DMS53 treated with DMSO at 0.1 percent for 48 hours (cell line): ENCODE measurements around the gene NFATC2.

Experiments
- DNase-seq: peaks from one replicate; lab custom pipeline; 2025; ENCODE audit not compliant: unreplicated experiment; lab: John Stamatoyannopoulos, UW

The NFATC2 gene

GRCh38 chr20:51397137-51397536, 145.4 kb downstream of the NFATC2 start:
- no peak for DNase-seq

- DNase-seq: no peak
Observed at GRCh38 chr20:51396365-51396909, 146.1 kb downstream of the NFATC2 start.

GRCh38 chr20:51394706-51395105, 147.8 kb downstream of the NFATC2 start:
- DNase-seq: no peak

DNA sequence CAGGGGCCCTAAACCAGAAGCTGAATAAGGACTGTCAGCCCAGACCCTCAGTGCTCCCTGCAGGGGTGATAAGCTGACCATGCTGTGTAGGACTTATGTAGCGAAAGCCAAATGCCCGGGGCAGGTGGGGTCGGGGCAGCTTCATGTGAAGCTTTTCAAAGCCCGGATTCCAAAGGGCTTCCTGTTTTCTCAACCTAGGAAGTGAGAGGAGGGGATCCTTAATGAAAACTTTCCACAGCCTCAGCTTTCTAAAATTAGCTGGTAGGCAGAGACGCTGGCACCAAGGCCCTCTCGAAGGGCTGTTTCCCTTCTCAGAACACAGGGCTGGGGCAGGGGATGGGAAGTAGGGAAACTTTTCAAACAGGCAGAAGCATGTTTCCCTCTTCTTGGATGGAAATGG, 148.9 kb downstream of the NFATC2 start:
- no peak for DNase-seq

GRCh38 chr20:51392614-51393186, 149.8 kb downstream of the NFATC2 start:
- no peak for DNase-seq

DNA sequence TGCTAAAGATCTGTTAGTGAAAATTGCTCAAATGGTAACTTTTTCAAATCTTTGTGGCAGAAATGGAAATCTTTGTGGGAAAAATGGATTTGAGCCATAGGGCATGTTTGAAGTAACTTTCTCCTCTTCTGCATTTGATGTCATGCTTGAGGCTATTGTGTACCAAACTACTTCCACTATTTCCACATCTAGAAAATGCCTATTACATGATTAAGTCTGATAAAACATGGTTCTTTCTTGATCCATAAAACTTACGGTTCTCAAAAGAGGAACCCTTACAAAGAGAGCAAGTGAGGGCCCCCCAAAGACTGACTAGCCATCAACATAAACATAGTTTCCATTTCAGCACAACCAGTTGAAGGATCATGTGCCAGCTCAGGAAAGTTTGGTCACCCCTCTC, 150.6 kb downstream of the NFATC2 start:
- no peak for DNase-seq

- no peak for DNase-seq
Observed at GRCh38 chr20:51389543-51390264, 152.8 kb downstream of the NFATC2 start.

DNA sequence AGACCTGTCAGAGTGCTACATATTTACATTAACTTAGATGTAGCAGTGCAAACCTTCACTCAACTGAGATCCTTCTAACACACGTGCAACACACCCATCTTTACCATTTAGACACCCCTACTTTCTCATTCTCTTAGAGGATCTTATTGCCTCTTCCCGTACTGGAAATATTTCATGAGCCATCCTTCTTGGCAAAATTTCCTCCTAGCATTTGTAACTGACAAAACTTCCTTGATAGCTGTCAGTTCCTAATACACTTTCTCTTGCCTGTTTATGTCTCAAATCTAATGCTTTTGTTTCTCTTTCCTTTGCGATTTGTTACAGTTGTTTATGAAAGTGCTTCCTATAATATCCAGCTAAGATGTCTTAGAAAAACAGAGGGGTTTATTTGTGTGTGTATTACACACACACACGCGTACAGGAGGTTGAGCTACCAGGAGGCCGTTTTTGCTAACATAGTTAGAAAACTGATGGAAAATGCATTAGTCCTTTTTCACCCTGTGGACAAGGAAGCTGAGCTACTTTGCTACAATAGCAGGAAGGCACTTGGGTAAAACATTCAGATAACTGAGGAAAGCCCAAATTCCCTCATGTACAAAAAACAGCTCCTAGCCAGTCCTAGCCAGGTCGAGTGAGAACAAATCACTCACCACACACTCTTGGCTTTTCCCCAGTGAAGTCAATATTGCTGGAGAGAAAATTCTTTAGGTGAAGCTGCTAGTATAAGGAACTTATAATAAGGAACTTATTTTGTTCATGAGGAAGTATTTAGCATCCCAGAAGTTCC, 153.6 kb downstream of the NFATC2 start:
- no peak for DNase-seq

DNA sequence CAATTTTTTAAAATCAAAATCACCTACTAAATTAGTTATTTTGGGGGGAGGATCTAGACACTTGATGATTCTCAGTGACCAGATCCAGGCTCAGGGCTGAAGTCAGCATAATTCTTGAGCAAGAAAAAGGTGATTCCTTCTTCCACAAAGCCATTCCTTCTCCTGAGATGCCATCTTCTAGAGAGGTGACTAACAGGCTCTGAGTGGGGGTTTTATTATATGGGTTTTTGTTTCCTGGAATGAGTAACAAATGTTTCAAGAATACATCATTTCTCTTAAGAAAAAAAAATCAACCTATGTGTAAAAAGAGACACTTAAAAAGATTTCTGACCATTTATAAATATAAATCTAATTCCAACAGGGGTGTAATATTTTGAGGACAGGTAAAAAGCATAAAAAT, 154.3 kb downstream of the NFATC2 start:
- no peak for DNase-seq

GRCh38 chr20:51387125-51387875, 155.2 kb downstream of the NFATC2 start:
- DNase-seq: no peak

GRCh38 chr20:51386586-51386985, 155.9 kb downstream of the NFATC2 start:
- DNase-seq: no peak

- no peak for DNase-seq
Observed at GRCh38 chr20:51385646-51386530, 156.6 kb downstream of the NFATC2 start.

DNA sequence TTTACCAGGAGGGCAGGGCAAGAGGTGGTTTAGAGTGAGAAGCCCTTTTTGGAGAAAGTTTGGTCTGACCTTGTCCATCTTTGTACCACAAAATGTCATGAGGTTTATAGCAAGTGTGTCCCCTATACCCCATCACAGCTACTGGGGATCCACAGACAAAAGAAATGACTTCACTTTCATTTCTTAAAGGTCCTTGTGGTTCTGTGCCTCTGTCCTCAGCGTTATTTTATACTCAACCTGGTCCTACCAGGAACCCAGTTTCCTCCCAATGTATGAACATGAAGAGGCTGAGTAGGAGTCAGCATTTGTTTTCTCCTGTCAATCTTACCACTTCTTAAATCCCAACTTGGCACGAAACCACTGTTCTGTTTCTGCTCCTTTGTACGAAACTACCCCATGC, 157.6 kb downstream of the NFATC2 start:
- DNase-seq: no peak

- DNase-seq: no peak
Observed at GRCh38 chr20:51383891-51384510, 158.5 kb downstream of the NFATC2 start.

DNA sequence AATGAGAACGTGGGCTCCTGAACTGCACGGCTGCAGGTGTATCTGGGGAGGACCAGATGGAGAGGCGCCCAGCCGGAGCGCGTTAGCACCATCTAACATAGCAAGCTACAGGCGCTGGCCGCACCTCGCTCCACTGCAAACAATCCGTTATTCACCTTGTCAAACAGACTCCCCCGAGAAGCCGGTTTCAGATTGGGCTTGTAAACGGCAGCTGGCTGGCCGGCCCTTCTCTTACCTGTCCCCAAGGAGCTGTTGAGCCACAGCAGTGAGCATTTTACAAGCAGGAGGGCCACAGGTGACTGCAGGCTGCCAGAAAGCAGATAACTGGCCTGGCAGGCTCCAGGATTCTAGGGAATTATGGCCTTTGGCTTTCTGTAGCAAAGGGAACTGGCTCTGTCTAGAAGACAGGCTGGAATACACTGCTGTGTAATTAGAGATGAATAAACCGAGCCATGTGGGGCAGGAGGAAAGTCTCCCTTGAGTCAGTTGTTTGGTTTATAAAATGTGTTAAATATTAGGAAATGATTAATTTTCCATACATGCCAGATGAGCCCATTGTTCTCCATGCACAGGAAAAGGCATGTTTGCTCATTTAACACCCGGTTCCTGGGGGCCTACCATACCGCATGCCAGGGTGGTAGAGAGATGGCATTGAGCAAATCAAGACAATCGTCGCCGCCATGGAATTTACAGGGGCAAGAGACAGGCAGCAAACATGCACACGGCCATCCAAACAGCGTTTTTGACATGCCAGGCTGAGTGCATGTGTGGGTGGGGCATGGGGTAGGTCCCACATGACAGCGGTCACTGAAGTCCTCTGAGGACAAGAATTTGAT, 159.3 kb downstream of the NFATC2 start:
- no peak for DNase-seq

DNA sequence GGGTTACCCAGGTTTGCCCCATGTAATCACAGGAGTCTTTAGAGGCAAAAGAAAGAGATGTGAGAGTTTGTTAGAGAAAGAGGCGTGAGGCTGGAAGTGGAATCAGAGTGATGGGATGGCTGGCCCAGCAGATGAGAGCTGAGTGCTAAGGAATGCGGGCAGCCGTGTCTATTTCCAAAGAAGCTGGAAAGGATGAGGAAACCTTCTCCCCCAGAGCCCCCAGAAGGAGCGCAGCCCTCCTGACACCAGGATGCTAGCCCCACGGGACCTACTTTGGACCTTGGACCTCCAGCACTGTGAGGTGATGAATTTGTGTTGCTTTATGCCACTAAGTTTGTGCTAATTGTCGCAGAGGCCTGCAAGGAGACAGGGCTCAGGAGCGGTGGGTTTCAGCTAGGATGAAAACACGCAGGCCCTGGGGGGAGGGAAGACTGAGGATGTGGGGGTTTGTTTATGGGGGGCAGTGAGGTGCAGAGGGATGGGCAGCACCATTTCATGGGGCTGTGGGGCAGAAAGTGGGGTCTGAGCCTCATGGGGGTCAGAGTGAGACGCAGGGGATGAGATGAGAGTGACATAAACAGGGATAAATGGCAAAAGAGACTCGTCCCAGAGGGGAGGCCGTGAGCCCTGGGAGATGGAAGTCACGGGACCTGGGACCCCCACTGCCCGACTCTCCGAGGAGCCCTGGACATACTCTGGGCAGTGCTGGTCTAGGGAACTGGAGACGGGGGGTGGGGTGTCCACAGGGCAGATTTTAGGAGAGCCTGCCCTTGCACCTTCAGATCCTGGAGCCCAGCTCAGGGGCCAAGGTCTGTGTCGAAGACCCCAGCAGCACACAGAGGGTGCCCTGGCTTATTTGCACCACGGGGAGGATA, 160.2 kb downstream of the NFATC2 start:
- no peak for DNase-seq

DNA sequence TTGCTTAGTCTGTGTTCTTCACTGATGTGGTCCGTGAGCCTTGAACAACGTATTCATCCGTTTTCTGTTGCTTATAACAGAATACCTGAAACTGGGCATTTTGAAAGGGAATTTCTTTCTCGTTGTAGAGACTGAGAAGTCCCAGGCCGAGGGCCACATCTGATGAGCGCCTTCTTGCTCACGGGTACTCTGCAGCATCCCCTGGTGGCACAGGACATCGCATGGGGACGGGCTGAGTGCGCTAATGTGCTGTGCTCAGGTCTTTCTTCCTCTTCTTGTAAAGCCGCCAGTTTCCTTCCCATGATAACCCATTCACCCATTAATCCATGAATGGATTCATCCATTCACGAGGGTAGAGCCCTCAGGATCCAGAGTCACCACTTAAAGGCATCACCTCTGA, 161.0 kb downstream of the NFATC2 start:
- DNase-seq: no peak
